ENCODE measurements around the gene ALG3.

ALG3 gene

GRCh38 chr3:184211297-184211696, 37.5 kb downstream of the ALG3 start:
- TF ChIP-seq GATA3 (IDR thresholded peaks at IDR 0.05; ENCODE audit: low read depth, low read length) (peak; percentile 100), GATA2 (IDR thresholded peaks at IDR 0.05; ENCODE audit: low read depth, low read length) (peak; percentile 99)

- TF ChIP-seq GATA3 (IDR thresholded peaks at IDR 0.05; ENCODE audit: low read depth, low read length) (no peak), GATA2 (IDR thresholded peaks at IDR 0.05; ENCODE audit: low read depth, low read length) (no peak)
Observed at GRCh38 chr3:184209146-184209923, 39.4 kb downstream of the ALG3 start.

GRCh38 chr3:184203526-184203925, 45.2 kb downstream of the ALG3 start:
- TF ChIP-seq GATA3 (IDR thresholded peaks at IDR 0.05; ENCODE audit: low read depth, low read length) (no peak), GATA2 (IDR thresholded peaks at IDR 0.05; ENCODE audit: low read depth, low read length) (no peak)

- TF ChIP-seq GATA2 (IDR thresholded peaks at IDR 0.05; ENCODE audit: low read depth, low read length) (no peak), GATA3 (IDR thresholded peaks at IDR 0.05; ENCODE audit: low read depth, low read length) (no peak)
Observed at GRCh38 chr3:184200825-184201224, 47.9 kb downstream of the ALG3 start.

- TF ChIP-seq GATA2 (IDR thresholded peaks at IDR 0.05; ENCODE audit: low read depth, low read length) (no peak), GATA3 (IDR thresholded peaks at IDR 0.05; ENCODE audit: low read depth, low read length) (no peak)
Observed at GRCh38 chr3:184198509-184198908, 50.3 kb downstream of the ALG3 start.

GRCh38 chr3:184196536-184196935, 52.2 kb downstream of the ALG3 start:
- TF ChIP-seq GATA2 (IDR thresholded peaks at IDR 0.05; ENCODE audit: low read depth, low read length) (no peak), GATA3 (IDR thresholded peaks at IDR 0.05; ENCODE audit: low read depth, low read length) (no peak)

- TF ChIP-seq GATA2 (IDR thresholded peaks at IDR 0.05; ENCODE audit: low read depth, low read length) (no peak), GATA3 (IDR thresholded peaks at IDR 0.05; ENCODE audit: low read depth, low read length) (no peak)
Observed at GRCh38 chr3:184193991-184194539, 54.7 kb downstream of the ALG3 start.

- TF ChIP-seq GATA3 (IDR thresholded peaks at IDR 0.05; ENCODE audit: low read depth, low read length): no peak
- no peak for TF ChIP-seq GATA2 (IDR thresholded peaks at IDR 0.05; ENCODE audit: low read depth, low read length)
Observed at GRCh38 chr3:184192889-184193288, 55.9 kb downstream of the ALG3 start.
